ENCODE data around the gene CAST. TPM values are rescaled to one million over a fixed set of nuclear protein-coding genes. Genes with fewer than 3 reads are reported as not detected.
A peak's percentile ranks its signal among the peaks of the same experiment; 100 is the strongest.

CAST gene
- total RNA-seq, 1 donor from 2014 or later: 183 TPM

DNA sequence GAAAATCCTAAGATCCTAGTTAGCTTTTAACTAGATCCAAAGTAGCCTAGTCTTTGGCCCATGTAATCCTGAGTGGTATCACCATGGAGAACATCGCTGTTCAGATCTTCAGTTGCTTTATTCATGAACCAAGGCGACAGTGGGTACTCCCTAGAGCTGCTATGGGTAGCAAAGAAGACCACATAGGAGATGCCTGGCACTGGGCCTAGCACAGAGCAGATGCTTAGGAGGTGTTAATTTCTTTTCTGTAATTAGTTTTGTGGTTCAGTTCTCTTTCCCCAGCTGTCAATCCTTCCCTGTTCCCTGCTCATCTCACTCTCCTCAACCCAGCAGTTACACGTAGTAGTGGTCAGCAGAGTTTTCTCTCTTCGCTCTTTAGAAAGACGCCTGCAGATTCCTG lies 9.3 kb downstream of the CAST start:
- DNase-seq (ENCODE audit: low read depth): peak; percentile 63

DNA sequence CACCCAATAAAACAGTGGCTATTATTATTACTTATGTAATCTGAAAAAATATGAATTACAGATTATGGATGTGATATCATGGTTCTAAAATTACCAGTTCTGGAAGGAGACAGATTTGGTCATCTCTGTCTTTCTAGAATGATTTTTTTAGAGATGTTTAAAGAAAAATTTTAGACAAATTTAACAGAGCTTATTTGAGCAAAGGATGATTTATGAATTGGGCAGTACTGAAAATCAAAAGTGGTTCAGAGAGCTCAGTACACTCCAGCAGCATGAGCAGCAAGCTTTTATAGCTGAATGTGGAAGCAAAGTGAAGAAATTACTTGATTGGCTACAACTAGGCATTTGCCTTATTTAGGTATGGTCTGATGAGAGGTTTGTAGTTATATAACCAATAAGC lies 11.0 kb downstream of the CAST start:
- no peak for DNase-seq (ENCODE audit: low read depth)

DNA sequence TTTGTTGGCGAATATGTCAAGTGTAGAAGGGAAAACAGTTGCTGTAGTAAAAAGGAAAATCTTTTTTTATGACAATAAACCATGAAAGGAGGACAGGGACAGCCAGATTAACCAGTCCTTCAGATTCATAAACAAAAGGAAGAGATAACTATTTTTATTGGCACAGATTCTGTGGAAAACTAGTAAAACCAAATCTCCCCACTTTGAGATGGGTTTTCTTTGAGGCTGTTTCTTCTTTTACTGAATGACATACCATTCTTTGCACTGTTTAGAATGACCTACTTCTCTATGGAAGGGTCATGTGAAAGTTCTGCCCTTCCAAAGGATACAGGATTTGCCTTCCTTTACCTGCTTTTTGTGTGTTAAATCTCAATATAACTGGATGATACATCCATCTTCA lies 13.7 kb downstream of the CAST start:
- no peak for DNase-seq (ENCODE audit: low read depth)

DNA sequence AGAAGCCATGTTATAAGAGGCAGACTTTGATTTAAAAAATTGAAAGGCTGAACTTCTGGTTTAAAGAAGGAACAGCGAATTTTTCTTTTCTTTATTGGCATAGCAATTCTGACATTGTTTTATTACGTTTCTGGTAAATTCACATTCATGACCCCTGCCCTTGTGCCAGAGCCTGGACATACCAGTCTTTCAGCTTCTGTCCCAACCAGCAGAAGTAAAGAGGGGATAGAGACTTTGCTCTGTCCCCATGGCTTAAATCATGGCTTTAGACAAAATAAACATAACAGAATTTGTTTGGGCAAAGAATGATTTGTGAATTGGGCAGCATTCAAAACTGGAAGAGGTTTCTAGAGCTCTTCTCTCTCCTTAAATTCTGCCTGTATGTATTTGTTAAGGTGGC lies 15.3 kb downstream of the CAST start:
- DNase-seq (ENCODE audit: low read depth): no peak

DNA sequence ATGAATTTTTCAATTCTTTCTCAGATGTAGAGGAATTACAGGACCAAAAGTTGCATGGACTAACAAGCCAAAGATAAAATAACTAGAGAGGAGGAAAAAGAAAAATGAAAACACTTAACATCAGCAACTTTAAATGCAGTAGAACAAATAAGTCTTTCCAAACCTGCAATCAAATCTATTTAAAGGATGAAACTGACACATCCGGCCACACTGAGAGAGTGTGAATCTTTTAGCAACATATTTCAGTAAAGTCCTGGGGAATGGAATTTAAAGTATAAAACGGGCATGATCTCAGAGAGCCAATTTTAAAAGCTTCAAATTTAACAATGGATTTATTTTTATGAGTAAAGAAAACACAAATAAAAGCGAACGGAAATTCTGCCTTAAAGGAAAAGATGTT lies 17.1 kb downstream of the CAST start:
- no peak for DNase-seq (ENCODE audit: low read depth)

DNA sequence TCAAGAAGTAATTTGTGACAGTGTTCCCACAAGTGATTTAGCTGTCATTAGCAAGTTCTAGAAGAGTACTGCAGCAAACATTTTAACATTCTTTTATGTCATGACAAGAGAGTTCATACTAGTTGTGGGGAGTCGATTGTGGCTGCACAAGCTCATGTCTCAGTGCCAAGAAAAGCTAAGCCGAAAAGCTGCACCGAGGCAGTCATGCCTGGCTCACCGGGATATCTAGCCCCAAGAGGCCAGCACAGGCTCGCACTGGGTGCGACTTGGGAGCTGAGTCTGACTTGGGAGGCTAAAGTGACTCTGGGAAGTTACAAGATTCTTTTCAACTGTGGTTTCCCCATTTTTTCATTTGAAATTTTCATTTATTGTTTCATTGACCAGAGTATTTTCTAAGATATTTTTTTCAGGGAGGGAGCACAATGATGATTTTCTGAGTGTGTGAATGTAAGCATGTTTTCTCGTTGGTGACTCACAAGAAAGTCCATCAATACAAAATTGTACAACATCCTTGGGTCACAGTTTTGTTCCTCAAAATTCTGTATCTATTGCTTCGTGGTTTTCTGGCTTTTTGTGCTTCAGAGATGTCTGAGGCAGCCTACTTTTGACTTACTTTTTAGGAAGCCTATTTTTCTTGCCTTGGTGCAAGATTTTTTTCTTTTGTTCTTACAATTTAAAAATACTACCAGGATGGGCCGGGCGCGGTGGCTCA lies 18.7 kb downstream of the CAST start:
- DNase-seq (ENCODE audit: low read depth): peak; percentile 52

DNA sequence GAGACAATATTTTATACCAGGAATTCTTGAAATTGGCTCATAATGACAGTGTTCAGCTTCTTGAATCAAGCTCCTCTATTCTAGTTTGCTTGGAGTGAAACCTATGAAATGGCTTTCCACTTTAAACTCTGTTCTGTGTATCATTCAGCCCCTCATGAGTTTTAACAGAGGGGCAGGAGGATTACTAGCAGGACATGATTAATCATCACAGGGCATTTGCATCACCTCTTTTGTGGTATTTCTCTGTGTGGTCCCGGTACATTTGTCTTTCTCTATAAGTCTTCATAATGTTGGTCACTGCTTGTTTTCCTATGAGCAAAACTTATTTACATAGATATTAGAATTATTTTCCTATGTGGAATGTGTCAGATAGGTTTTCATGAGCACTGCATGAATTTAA lies 21.2 kb downstream of the CAST start:
- no peak for DNase-seq (ENCODE audit: low read depth)

DNA sequence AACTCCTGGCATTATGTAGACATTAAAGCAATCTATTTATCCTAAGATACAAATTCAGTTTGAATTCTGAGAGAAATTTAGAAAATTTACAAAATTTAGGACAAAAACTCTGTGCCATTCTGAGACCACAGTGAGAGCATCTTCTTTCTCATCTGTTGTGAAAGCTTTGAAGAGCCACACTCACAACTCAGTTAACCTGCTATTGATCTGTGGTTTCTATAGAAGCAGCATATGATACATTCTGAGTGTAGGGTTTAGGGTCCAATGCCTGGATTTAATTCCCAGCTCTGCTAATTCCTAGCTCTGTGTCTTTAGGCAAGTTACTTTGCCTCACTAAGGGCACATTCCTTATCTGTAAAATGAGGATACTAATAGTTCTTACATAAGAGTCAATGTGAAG lies 21.6 kb downstream of the CAST start:
- no peak for DNase-seq (ENCODE audit: low read depth)

DNA sequence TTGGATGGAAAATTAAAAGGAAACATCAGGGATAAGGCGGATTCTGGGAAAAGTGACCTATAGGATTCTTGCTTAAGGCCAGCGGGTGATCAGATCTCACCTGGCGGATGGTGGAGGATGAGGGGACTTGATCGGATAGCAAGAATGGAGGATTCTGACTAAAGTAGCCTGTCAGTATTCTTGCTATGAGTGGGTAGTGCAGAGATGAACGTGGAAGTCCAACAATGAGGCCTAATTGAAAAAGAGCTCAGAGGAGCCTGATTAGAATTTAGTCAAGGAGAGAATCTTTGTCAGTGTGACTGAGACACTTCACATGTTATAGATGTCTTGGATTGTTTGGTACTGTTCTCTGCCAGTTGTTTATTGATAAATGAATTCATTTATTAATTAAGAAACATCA lies 24.9 kb downstream of the CAST start:
- no peak for DNase-seq (ENCODE audit: low read depth)

DNA sequence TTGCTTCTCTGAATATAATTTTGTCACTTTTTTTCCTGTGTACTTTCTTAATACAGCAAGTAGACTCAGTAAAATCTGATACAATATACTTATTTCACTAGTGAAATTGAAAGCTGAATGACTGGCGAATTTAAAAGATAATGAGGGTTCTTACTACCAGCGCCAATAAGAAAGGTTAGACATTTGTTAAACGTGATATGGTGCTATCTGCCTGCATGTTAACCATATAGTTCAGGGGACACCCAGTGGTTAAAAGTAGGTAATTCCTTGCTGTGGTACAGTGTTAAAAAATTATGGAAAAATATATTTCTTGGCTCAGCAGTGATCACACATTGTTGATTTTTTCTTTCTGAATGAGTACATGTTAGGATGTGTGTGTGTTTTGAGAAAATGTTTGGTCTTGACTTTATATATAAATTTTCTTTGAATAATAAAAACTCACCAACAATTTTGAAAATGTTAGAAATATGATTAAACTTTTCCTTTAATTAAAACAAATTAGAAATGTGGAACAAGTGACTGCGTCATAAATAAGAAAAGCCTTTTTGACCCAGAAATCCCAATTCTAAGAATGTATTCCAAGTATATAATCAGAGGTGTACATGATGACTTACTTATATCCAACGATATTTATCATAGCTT lies 25.8 kb downstream of the CAST start:
- DNase-seq (ENCODE audit: low read depth): peak; percentile 62

DNA sequence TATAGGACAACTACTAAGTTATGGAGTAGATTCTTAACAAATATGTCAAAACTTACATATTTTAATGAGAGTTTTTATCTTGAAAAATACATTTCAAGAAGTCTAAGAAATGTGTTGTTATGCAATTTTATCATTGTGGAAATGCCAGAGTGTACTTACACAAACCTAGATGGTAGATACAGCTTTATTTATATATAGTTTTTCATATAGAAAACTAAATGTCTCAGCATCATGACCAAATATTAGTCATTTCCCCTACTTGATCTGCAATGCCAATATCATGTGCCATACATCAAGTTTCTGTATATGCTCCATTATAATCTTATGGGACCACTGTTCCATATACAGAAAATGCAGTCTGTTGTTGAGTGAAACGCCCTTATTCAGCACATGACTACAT lies 28.7 kb downstream of the CAST start:
- DNase-seq (ENCODE audit: low read depth): no peak

DNA sequence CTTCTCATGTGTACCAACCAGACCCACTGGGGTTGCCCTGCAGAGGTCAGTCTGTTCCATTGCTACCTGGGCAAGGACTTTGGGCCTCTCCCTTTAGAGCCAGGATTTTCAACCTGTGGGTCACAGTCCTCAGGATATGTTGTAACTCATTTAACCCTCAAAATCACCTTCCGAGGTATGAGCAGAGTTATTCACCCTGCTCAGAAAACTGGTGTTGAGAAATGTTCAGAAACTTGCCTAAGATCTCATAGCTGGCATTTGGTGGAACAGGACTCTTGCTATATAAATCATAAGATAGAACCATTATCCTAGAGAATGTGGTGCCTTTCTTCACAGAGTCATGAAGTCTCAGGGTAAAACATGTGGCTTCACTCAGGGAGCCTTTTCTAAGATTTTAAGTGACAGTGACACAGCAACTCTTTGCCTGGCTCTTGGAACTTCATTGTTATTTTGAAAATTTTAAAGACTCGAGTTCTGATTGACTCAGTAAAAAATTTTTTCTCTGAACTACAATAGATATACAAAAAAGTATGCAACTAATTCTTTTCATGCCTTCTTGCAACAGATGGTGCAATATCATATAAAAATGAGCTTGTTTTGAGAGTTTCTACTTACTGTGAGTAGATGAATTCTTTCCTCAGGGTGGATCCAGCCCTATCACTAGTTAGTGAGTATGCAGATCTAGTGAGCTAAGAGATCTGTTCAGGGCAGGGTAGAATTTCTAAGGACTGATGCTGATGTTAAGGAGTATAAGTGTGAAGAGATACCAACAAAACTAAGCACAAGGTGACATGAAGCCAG lies 29.5 kb downstream of the CAST start:
- DNase-seq (ENCODE audit: low read depth): no peak

DNA sequence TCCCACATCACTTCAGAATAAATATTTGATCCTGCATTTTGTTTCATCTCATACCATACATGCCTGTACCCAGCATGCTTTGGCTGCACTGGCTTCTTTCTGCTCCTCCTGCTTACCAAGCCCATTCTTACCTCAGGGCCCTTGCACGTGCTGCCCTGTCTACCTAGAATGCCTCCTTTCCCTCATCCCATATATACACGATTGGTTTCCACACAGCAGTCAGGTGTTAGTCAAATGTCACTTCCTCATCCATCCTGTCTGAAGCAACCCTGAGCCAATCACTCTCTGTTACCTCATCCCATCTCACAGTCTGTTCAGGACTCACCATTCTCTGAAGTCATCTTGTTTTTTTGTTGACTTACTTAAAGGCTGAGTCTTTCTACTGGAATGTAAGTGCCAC lies 30.3 kb downstream of the CAST start:
- no peak for DNase-seq (ENCODE audit: low read depth)

DNA sequence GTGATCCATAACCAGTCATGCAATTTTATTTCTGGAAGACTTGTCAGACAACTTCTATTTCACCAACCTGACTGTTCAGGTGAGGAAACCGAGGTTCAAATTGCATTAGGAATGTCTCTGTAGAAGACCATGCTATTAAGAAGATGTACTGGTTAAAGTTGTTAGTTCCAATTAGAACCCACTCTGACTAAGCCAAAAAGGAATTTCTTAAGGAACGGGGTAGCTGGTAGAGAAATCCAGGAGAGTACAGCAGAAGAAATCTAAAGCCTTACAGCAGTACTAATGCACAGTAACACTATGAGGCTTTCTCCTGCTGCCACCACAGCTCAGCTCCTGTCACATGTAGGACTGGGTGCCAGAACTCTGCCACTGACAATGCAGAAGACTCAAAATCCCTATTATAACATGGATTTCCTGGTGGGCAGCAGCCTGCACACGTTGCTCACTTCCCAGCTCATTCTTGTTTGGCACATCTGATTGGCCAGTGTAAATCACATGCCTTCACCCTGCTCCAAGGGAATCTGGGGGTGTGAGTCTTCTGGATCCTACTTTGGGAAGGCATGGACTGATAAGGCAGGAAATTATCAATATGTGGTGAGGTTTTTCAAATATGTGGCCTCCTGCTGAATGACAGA lies 37.1 kb downstream of the CAST start:
- peak; percentile 45 for DNase-seq (ENCODE audit: low read depth)

DNA sequence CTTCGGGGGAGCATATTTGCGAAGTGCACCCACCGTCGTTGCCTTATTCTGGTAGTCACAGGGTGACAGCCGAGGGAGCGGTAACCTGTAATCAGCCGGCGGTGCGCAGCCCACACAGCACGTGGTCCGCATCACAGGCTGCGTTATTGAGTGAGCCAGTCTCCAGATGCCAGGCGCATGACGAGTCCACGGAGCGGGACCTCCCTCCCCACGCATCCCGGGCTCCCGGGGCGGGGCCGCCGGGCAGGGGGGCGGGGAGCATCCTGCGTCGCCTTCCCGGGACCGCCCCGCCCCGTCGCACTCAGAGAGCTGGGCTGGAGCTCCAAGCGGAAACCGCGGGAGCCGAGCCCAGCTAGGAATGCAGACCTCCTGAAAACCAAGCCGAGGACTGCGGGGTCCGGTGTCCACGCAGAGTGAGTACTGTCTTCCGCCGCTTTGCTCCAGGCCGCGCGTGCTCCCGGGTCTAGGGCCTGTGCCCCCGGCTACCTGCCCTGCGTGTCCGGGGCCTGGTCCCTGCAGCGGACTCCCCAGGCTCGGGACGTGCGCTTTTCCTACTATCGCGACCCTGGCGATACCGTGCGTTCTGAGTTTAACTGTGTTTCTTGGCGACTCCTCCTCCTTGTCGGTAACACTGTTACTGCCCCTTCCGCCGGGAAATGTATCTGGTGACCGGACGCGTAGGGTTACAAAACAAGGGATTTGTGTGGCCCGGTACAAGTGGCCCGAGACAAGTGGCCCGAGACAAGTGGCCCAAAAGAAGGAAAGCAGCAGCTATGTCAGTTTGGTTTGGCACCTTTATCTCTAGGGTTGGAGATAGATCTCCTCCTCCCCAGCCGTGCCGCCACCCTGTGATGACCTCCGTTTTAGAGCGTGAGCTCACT lies 40.6 kb downstream of the CAST start:
- peak; percentile 98 for DNase-seq (ENCODE audit: low read depth)

DNA sequence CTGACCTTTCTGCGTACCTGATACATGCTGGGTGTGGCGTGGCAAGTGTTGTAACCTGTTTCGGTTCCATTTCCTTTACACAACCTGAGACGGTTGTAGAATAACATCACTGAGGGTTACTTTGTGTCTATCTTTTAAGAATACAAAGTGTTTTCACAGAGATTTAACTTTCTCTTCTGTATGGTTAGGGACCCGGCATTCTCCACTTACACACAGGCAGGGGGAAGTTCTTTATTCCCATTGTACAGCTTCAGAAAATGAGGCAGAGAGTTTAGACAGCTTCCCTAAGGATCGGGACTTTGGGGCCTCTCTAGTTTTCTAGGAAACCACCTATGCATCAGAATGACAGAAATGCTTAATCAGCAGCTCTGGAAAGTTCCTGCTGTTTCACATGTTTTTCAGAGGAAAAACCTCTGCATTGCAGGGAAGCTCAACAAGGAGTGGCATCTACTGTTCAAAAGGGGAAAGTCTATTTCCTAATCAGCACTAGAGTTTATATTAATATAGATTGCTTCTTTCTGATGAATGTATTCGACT lies 41.3 kb downstream of the CAST start:
- no peak for DNase-seq (ENCODE audit: low read depth)

DNA sequence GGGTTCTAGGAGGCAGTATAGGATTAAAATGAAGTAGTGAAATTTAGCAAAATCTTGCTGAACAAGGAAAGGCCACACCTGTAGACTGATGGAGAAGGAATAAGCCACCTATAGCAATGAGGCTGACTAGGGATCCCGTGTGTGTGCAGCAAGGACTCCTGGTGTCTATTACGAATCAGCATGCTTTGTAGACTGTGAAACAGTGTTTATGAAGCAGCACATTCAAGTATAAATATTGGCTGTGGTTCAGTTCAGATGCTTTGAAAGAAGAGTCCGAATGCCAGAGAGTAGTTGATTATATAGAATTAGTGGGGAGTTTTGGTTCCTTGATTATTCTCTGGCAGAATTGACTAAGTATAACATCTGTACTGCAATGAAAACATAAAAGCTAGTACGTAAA lies 41.8 kb downstream of the CAST start:
- no peak for DNase-seq (ENCODE audit: low read depth)

DNA sequence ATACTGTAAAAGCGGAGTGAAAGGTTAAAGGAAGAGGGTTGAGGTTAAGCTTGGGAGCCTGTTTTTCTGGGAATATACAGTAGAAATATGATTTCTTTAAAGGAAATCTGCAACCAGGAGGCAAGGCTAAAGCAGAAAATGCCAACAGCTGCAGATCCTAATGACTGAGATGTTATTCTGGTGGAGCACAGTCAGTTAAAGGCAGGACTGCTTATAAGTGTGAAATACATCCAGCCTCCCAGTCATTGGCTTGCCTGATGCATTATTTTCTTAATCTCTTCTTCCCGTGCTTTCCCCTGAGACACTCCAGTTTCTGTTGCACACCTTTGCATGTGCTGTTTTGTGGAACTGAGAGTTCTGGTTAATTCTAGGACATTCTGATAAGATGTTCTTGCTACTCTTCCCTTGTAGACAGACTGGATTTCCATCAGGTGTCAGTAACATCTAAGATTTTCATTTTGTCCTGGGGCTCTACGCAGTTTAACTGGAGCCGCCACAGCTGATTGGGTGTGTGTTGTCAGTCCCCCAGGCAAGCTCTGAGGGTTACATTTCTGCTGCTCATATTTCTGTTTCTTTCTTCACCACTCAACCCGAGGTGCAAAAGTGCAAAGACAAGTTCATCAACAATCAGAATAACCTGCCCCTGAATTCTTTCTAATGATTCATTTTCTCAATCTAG lies 44.4 kb downstream of the CAST start:
- peak; percentile 37 for DNase-seq (ENCODE audit: low read depth)

DNA sequence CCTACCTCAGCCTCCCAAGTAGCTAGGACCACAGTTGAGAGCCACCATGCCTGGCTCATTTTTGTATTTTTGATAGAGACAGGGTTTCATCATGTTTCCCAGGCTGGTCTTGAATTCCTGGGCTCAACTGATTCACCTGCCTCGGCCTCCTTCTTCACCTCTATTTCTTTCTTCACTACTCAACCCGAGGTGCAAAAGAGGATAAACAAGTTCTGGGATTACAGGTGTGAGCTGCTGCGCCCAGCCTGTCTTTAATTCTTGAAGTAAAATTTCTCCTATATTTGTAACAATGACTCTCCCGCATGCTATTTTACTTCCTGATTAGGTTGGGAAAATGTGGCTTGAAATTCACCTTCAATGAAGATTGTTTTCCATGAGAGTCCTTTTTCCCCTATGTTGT lies 46.4 kb downstream of the CAST start:
- DNase-seq (ENCODE audit: low read depth): no peak

All from myocyte (in vitro differentiated cells).